SJSA1 (cell line): ENCODE results near the gene ATN1. TPM values are rescaled to one million over a fixed set of nuclear protein-coding genes. Genes with fewer than 3 reads are reported as not detected.

Experiments
- DNase-seq, 2 experiments: peaks; one replicate each; pipeline ENCODE4 v3.0.0-alpha.2; 2015 to 2020; ENCODE audit warnings: low spot score in 2 of 2, low read depth in 1 of 2
- H3K27ac ChIP-seq: fragments of 250-450 bp; sonication (Bioruptor Pico); 2 replicates; pipeline ENCODE4 v1.5.1; 2020; ENCODE audit warnings: mild to moderate bottlenecking, moderate library complexity
- H3K27me3 ChIP-seq: fragments of 250-450 bp; sonication (Bioruptor Pico); replicated peaks from 2 replicates; pipeline ENCODE4 v1.5.1; 2020; ENCODE audit warnings: mild to moderate bottlenecking, moderate library complexity
- H3K36me3 ChIP-seq: fragments of 250-450 bp; sonication (Bioruptor Pico); 2 replicates; pipeline ENCODE4 v1.5.1; 2020; ENCODE audit warnings: mild to moderate bottlenecking
- H3K4me1 ChIP-seq: fragments of 250-450 bp; sonication (Bioruptor Pico); replicated peaks from 2 replicates; pipeline ENCODE4 v1.6.1; 2021; ENCODE audit warnings: mild to moderate bottlenecking
- H3K4me3 ChIP-seq: fragments of 250-450 bp; sonication (Bioruptor Pico); 2 replicates; pipeline ENCODE4 v1.5.1; 2020; ENCODE audit warnings: mild to moderate bottlenecking
- H3K9me3 ChIP-seq: fragments of 250-450 bp; sonication (Bioruptor Pico); replicated peaks from 2 replicates; pipeline ENCODE4 v1.5.1; 2020; ENCODE audit warnings: mild to moderate bottlenecking
- total RNA-seq: library from RNA; depleted of rRNA; stranded (reverse); fragments of >200 nt; shearing (Covaris generic); gene quantifications from 2 replicates; pipeline ENCODE4 v1.2.3, GENCODE V29; 2014

ATN1 gene
- total RNA-seq, 1 experiment from 2014 or later, result 7.2 TPM

GRCh38 chr12:6957151-6957701 lies 29.5 kb downstream of the ATN1 start:
- Histone ChIP-seq H3K27me3 (no peaks in the 10 kb centered on the region), H3K27ac (no peak overlapping the region), H3K4me3 (no peak overlapping the region), H3K4me1 (peaks cover 23% of the 10 kb centered on the region), H3K36me3 (no peaks in the 10 kb centered on the region), H3K9me3 (no peaks in the 10 kb centered on the region)
- no peak for DNase-seq

DNA sequence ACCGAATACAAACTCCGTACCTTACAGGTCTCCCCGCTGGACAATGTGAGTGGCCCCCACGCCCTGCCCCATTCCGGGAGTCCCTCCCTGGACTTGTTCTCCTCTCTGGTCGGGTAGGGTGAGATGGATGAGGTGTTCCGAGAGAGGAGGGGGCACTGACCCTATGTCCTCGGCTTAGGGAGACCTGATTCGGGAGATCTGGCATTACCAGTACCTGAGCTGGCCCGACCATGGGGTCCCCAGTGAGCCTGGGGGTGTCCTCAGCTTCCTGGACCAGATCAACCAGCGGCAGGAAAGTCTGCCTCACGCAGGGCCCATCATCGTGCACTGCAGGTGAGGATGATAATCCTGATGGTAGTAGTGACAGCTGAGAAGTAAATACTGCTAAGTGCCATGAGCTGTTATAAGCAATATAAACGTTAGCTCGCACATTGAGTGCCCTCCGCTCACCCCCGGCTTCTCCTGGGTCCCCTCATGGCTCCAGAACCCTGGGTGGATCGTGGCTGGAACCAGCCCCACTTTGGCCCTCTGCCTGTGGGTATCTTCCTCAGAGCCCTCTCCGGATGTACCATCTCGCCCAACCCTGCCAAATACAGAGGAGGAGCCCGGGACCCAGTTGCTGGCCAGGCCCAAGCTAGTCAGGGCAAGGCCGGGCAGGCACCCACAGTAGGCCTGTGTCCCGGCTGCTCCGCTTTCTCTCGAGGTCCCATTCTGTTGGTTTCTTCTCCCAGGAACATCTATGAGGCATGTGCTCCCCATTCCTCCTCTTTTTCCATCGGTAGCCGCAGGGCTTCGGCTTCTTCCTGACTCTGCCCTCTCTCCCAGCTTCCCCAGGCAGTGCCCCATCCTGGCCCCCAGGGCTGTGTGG lies 30.2 kb downstream of the ATN1 start:
- H3K27me3 ChIP-seq, result no peaks in the 10 kb centered on the region
- H3K27ac ChIP-seq, result no peak overlapping the region
- no peak for DNase-seq
- H3K36me3 ChIP-seq, result no peaks in the 10 kb centered on the region
- peaks cover 25% of the 10 kb centered on the region for H3K4me1 ChIP-seq
- H3K9me3 ChIP-seq, result no peaks in the 10 kb centered on the region
- no peak overlapping the region for H3K4me3 ChIP-seq

DNA sequence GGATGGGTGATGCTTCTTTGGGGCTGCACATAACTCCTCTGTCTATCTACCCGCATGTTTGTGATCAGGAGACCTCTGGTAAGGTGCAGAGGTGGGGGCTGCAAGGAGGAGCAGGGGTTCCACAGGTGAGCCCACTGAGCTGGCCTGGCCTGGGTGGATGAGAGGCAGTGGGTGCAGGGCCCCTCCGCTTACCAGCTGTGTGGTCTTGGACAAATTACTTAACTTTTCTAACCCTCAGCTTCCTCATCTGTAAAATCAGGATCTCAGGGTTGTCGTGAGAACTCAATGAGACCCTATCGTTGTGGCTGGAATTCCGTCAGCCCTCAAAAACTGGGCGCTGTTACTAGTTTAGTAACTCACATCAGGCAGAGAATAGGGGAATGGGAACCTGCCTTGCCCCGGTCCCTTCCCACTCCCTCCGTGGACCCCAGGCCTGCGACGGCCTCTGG lies 30.9 kb downstream of the ATN1 start:
- H3K27ac ChIP-seq, result no peak overlapping the region
- no peak for DNase-seq

DNA sequence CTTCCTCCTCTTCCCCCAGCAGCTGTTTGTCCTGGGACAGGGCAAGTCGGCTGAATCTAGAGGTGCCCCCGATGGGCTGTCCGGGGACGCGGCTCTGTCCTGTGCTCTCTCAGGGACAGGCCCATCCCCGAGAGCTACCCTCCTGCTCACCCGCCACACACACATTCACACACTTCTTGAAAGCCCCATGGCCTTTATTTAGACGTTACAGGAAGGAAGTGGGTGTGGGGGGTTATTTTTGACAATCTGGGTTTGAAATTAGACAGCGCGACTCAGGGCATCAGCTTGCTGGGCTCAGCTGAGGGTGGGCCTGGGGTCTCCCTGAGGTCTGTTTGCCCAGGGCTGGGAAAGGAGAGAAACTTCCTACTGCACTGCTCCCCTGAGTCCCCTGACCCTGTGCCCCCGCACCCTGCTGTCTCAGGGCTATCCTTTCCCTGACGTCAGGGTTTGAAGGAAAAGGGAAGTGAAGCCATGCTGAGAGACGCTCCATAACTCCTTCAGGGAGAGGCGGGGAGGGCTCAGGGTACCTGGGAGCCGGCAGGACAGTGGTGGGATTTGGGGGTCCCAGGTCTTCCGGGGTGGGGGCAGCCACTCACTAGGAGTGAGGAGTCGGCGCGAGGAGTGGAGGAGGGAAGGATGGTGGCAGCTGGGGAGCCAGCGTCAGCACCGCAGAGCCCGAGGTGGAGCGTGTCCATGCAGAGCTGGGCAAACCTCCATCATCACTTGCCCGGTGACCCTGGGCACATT lies 31.5 kb downstream of the ATN1 start:
- Histone ChIP-seq H3K36me3 (peaks cover 6% of the 10 kb centered on the region), H3K27me3 (no peaks in the 10 kb centered on the region), H3K9me3 (no peaks in the 10 kb centered on the region), H3K27ac (no peak overlapping the region), H3K4me3 (no peak overlapping the region), H3K4me1 (peaks cover 25% of the 10 kb centered on the region)
- no peak for DNase-seq

More for the DNA sequence above, 30.9 kb downstream of the ATN1 start:
- Histone ChIP-seq H3K27me3 (no peaks in the 10 kb centered on the region), H3K9me3 (no peaks in the 10 kb centered on the region), H3K36me3 (no peaks in the 10 kb centered on the region), H3K4me3 (no peak overlapping the region), H3K4me1 (peaks cover 25% of the 10 kb centered on the region)

DNA sequence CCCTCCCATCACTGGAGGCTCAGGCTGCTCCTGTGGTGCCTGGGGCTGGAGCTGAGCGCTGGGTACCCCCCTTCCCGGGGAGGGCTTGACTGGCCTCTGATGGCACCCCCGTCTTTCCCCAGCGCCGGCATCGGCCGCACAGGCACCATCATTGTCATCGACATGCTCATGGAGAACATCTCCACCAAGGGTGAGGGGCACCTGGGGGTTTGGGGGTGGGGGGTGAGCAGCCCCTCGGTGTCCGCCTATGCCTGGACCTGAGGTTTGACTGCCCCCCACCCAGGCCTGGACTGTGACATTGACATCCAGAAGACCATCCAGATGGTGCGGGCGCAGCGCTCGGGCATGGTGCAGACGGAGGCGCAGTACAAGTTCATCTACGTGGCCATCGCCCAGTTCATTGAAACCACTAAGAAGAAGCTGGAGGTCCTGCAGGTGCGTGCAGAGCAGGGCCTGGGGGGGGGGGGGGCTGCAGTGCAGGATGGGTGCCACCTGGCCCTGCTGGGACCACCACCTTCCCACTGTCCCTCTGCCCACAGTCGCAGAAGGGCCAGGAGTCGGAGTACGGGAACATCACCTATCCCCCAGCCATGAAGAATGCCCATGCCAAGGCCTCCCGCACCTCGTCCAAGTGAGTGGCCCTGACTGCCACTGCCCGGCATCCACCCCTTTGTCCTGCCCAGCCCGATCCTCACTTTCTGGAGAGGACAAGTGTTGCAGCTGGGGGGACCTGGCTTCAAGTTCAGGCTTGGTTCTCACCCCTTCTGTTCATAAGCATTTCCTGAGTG lies 32.2 kb downstream of the ATN1 start:
- H3K9me3 ChIP-seq, result no peaks in the 10 kb centered on the region
- H3K27ac ChIP-seq, result no peak overlapping the region
- H3K36me3 ChIP-seq, result peaks cover 14% of the 10 kb centered on the region
- no peaks in the 10 kb centered on the region for H3K27me3 ChIP-seq
- DNase-seq, result no peak
- no peak overlapping the region for H3K4me3 ChIP-seq
- H3K4me1 ChIP-seq, result peaks cover 25% of the 10 kb centered on the region

GRCh38 chr12:6960593-6961277 lies 33.0 kb downstream of the ATN1 start:
- Histone ChIP-seq H3K4me3 (no peak overlapping the region; the same call in 1 of the 2 replicates), H3K9me3 (no peaks in the 10 kb centered on the region), H3K27me3 (no peaks in the 10 kb centered on the region), H3K4me1 (peaks cover 25% of the 10 kb centered on the region), H3K36me3 (peaks cover 21% of the 10 kb centered on the region), H3K27ac (peak overlapping the region; percentile 92)
- peak; percentile 25 to 46 for DNase-seq

- Histone ChIP-seq H3K4me3 (peak overlapping the region; percentile 27), H3K4me1 (peaks cover 25% of the 10 kb centered on the region), H3K36me3 (peaks cover 27% of the 10 kb centered on the region), H3K27ac (peak overlapping the region; percentile 92), H3K27me3 (no peaks in the 10 kb centered on the region), H3K9me3 (no peaks in the 10 kb centered on the region)
- peak; percentile 72 to 74 for DNase-seq
These were observed 33.5 kb downstream of the ATN1 start for GRCh38 chr12:6961278-6961694.

DNA sequence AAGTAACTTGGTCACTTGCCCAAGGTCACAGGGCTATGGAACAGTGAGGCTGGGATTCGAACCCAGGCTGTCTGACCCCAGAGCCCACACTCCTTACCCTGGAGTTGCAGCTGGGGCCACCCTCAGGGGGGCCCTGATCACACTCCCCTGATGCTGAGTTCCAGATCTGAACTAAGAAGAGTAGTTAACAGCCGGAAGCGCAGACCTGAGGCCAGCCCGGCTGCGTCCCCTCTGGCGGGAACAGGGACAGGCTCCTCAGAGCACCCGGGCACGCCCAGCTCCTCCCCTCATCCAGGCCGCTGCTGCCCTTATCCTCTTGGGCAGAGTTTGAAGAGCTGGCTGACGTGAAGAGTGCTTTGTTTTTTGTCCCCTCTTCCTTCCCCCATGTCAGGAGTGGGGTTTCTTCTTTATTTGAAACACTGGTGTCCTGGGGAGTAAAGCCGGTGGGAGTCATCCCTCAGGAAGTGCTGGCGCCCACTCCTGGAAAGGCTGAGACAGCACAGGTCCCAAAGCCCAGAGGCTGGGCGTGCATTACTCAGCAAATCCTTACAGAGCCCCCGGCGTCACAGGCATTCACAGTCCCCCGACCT lies 34.0 kb downstream of the ATN1 start:
- H3K36me3 ChIP-seq, result peaks cover 32% of the 10 kb centered on the region
- no peaks in the 10 kb centered on the region for H3K27me3 ChIP-seq
- peak overlapping the region; percentile 92 for H3K27ac ChIP-seq
- no peaks in the 10 kb centered on the region for H3K9me3 ChIP-seq
- H3K4me1 ChIP-seq, result peaks cover 25% of the 10 kb centered on the region
- peak overlapping the region; percentile 27 for H3K4me3 ChIP-seq
- peak; percentile 92 to 94 for DNase-seq

GRCh38 chr12:6962285-6963015 lies 34.7 kb downstream of the ATN1 start:
- Histone ChIP-seq H3K27me3 (no peaks in the 10 kb centered on the region), H3K4me3 (peak overlapping the region; percentile 27; the same call in 1 of the 2 replicates), H3K4me1 (peaks cover 25% of the 10 kb centered on the region), H3K36me3 (peaks cover 38% of the 10 kb centered on the region), H3K27ac (peak overlapping the region; percentile 92), H3K9me3 (no peaks in the 10 kb centered on the region)
- no peak for DNase-seq

- Histone ChIP-seq H3K4me1 (peaks cover 26% of the 10 kb centered on the region), H3K27ac (peak overlapping the region; percentile 92), H3K27me3 (no peaks in the 10 kb centered on the region), H3K4me3 (no peak overlapping the region), H3K36me3 (peaks cover 45% of the 10 kb centered on the region), H3K9me3 (no peaks in the 10 kb centered on the region)
- DNase-seq, result no peak
These were observed 35.4 kb downstream of the ATN1 start for GRCh38 chr12:6963016-6963731.

- no peaks in the 10 kb centered on the region for H3K27me3 ChIP-seq
- H3K36me3 ChIP-seq, result peaks cover 53% of the 10 kb centered on the region
- peaks cover 33% of the 10 kb centered on the region for H3K4me1 ChIP-seq
- DNase-seq, result no peak
- H3K9me3 ChIP-seq, result no peaks in the 10 kb centered on the region
- H3K27ac ChIP-seq, result no peak overlapping the region
- H3K4me3 ChIP-seq, result no peak overlapping the region
These were observed 36.1 kb downstream of the ATN1 start for GRCh38 chr12:6963791-6964413.
